HG03159 (cell line): ENCODE results near the gene MAPK4.

Experiments used
- ATAC-seq: cut with Tn5 transposase; IDR thresholded peaks from one replicate; pipeline ENCODE4 v1.9.1; 2021; ENCODE audit warnings: mild to moderate bottlenecking, moderate library complexity; ENCODE audit not compliant: unreplicated experiment

The MAPK4 gene

GRCh38 chr18:50716902-50717301 lies 157.0 kb downstream of the MAPK4 start:
- ATAC-seq = no peak

GRCh38 chr18:50717563-50717962 lies 157.7 kb downstream of the MAPK4 start:
- no peak for ATAC-seq

GRCh38 chr18:50719471-50720324 lies 159.8 kb downstream of the MAPK4 start:
- no peak for ATAC-seq

GRCh38 chr18:50720325-50720674 lies 160.4 kb downstream of the MAPK4 start:
- ATAC-seq = no peak

GRCh38 chr18:50721006-50721405 lies 161.1 kb downstream of the MAPK4 start:
- no peak for ATAC-seq

GRCh38 chr18:50721451-50722120 lies 161.7 kb downstream of the MAPK4 start:
- ATAC-seq = no peak

GRCh38 chr18:50722311-50722710 lies 162.4 kb downstream of the MAPK4 start:
- ATAC-seq = no peak

- ATAC-seq = no peak
These were observed 164.9 kb downstream of the MAPK4 start for GRCh38 chr18:50724751-50725151.

GRCh38 chr18:50726960-50727589 lies 167.2 kb downstream of the MAPK4 start:
- ATAC-seq = peak; percentile 70

- no peak for ATAC-seq
These were observed 168.0 kb downstream of the MAPK4 start for GRCh38 chr18:50727721-50728471.

GRCh38 chr18:50729376-50729775 lies 169.5 kb downstream of the MAPK4 start:
- ATAC-seq = no peak

- no peak for ATAC-seq
These were observed 170.1 kb downstream of the MAPK4 start for GRCh38 chr18:50729986-50730385.

GRCh38 chr18:50734342-50734741 lies 174.5 kb downstream of the MAPK4 start:
- no peak for ATAC-seq

GRCh38 chr18:50734886-50735285 lies 175.0 kb downstream of the MAPK4 start:
- ATAC-seq = no peak

GRCh38 chr18:50737127-50737526 lies 177.2 kb downstream of the MAPK4 start:
- no peak for ATAC-seq

GRCh38 chr18:50738098-50738757 lies 178.3 kb downstream of the MAPK4 start:
- ATAC-seq = no peak

GRCh38 chr18:50742952-50743351 lies 183.1 kb downstream of the MAPK4 start:
- no peak for ATAC-seq

- ATAC-seq = no peak
These were observed 184.4 kb downstream of the MAPK4 start for GRCh38 chr18:50744253-50744652.

GRCh38 chr18:50745945-50746344 lies 186.1 kb downstream of the MAPK4 start:
- no peak for ATAC-seq

GRCh38 chr18:50747849-50748242 lies 188.0 kb downstream of the MAPK4 start:
- no peak for ATAC-seq
